Astrocyte of the cerebellum (primary cell): ENCODE measurements around the gene KRTAP2-2.
"Not testable (repeated sequence)": the region's sequence is repeated elsewhere in the genome, so short reads cannot be mapped to it uniquely, and the experiment has no call there.

Experiments used
- DNase-seq: peaks from one replicate; pipeline ENCODE4 v3.0.0-alpha.2; 2011; ENCODE audit warnings: low read depth
- H3K4me3 ChIP-seq: 2 replicates; pipeline ENCODE4 v1.5.1; 2011; ENCODE audit warnings: mild to moderate bottlenecking, low read depth, low read length, moderate library complexity
- CTCF ChIP-seq: IDR thresholded peaks from 2 replicates; pipeline ENCODE4 v1.5.1; 2012; ENCODE audit warnings: low read length, low read depth, moderate library complexity, mild to moderate bottlenecking; ENCODE audit errors: missing control alignments
- in situ Hi-C: cut with HindIII; loops from 2 replicates; pipeline ENCODE4 v1.10.0; 2017; ENCODE audit warnings: low sequenced_read_pairs

The KRTAP2-2 gene, protein sequence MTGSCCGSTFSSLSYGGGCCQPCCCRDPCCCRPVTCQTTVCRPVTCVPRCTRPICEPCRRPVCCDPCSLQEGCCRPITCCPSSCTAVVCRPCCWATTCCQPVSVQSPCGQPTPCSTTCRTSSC

GRCh38 chr17:41055130-41055529, at the start of gene KRTAP2-2:
Gene KRTAP2-2, minus strand, starts transcription at chr17:41055230. Its CDS starts 19 bp downstream, at chr17:41055211.
- in situ Hi-C loops, H3K4me3 ChIP-seq, DNase-seq: not testable (repeated sequence)

DNA sequence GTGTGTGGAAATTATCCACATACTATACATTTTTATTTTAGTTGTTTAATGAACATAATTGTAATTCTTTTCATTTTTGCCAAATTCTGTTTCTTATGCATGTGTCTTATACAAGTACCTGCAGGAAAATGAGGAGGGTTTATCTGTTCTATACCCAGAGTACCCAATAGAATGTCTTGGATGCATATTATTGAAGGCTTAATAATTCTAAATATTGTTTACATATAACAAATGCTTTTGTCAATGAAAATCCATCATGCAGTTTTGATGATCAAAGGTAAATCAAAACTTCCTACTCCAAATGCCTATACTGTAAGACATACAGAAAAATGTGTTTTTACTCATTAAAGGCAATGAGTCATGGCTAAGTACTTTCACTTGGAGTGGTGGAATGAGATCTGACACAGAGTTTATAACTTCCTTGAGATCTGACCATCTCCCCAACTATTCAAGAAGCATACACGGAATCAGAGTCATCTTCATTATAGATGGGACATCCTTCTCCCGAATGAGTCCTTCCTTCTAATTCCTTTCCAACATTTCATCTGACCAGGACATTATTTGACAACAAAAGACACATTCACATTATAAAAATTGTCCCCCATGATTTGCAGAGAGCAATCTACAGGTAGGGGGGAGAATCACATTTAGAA, 49.5 kb upstream of the KRTAP2-2 start:
- DNase-seq, H3K4me3 ChIP-seq, in situ Hi-C loops: not testable (repeated sequence)

- TF ChIP-seq CTCF: no peak
These were observed 48.9 kb upstream of the KRTAP2-2 start for GRCh38 chr17:41103896-41104295.

DNA sequence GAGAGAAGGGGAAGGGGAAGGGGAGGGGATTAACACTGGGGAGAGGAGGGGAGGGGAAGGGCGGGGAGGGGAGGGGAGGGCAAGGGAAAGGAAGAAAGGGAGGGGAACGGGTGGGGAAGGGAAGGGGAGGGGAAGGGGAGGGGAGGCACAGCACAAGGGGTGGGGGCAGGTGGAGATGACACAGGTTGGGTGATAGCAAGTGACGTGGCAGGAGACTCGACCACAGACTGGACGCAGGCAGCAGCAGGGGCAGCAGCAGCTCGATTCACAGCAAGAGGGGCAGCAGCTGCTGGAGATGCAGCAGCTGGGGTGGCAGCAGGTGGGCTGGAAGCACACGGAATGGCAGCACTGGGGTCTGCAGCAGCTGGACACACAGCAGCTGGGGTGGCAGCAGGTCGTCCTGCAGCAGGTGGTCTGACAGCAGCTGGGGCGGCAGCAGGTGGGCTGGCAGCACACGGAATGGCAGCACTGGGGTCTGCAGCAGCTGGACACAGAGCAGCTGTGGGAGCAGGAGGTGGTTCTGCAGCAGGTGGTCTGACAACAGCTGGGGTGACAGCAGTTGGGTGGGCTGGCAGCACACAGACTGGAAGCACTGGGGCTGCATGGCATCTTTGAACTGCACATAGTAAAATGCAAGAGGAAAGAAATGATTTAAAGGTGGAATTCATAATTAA, 46.7 kb upstream of the KRTAP2-2 start, which contains the start of gene KRTAP4-16:
KRTAP4-16 (minus strand) TSS at position 624 of the 674 bp plus-strand sequence; CDS start at position 624, 0 bp downstream.
- no peak for TF ChIP-seq CTCF
- DNase-seq: no peak
- in situ Hi-C loops: no loop called here
- no peak within 1 kb of the TSS for H3K4me3 ChIP-seq

More at GRCh38 chr17:41103896-41104295, 48.9 kb upstream of the KRTAP2-2 start:
- no peak overlapping the region for H3K4me3 ChIP-seq
- DNase-seq: no peak
- in situ Hi-C loops: no loop called here

- H3K4me3 ChIP-seq, DNase-seq, in situ Hi-C loops: not testable (repeated sequence)
These were observed 44.9 kb upstream of the KRTAP2-2 start for GRCh38 chr17:41099682-41100480.

DNA sequence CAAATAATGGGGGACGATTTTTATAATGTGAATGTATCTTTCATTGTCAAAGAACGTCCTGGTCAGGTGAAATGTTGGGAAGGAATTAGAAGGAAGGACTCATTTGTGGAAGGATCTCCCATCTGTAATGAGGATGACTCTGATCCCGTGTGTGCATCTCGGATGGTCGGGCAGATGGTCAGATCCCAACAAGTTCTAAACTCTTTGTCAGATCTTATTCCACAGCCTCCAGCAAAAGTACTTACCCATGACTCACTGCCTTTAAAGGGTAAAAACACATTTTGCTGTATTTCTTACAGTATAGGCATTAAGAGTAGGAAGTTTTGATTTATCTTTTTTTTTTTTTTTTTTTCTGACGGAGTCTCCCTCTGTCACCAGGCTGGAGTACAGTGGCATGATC, 43.5 kb upstream of the KRTAP2-2 start:
- no peak for TF ChIP-seq CTCF
- H3K4me3 ChIP-seq: no peak overlapping the region
- DNase-seq: no peak
- in situ Hi-C loops: no loop called here

DNA sequence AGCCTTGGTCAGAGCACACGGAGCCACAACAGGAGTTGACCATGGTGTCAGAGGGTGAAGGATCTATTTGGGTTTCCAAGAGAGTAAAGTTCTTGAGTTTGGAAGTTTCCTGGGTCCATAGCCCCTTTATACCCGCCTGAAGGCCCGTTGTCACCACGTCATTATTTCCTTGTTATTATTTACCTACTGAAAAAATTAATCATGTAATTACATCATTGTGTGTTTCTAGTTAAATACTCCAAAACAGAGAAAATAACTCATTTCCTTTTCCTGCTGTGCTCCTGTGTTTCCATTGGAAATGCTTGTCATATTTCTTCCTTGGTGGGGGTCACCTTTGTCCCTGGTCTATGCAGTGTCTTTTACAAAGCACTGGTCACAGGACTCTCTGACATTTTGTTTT, 43.0 kb upstream of the KRTAP2-2 start, which contains the start of gene KRTAP4-8:
KRTAP4-8 (minus strand) TSS at position 101 of the 400 bp plus-strand sequence; CDS start at position 43, 58 bp downstream.
- no peak for DNase-seq
- in situ Hi-C loops: no loop called here
- no peak within 1 kb of the TSS for H3K4me3 ChIP-seq
- TF ChIP-seq CTCF: no peak
